ENCODE data around the gene IFNL2. TPM values are rescaled to one million over a fixed set of nuclear protein-coding genes. Genes with fewer than 3 reads are reported as not detected.

The IFNL2 gene
- total and polyA plus RNA-seq, 2 donors (not counting 1 experiment from before 2014, with no cell fraction given): not detected

GRCh38 chr19:39307046-39307821 lies 39.0 kb downstream of the IFNL2 start:
- Histone ChIP-seq H2AFZ (ENCODE audit: insufficient read depth, low read depth, low read length, poor library complexity, severe bottlenecking) (no peak overlapping the region), H3K27me3 (replicated peaks in 1 of 4; ENCODE audit: control extremely low read depth in 1 of 4, control insufficient read depth in 3 of 4, insufficient read depth in 4 of 4, low read length in 3 of 4) (no peaks in the 10 kb centered on the region), H3K36me3 (replicated peaks in 1 of 2; ENCODE audit: control extremely low read depth in 1 of 2, control insufficient read depth in 1 of 2, extremely low read depth in 1 of 2, insufficient read depth in 2 of 2, low read length in 1 of 2) (peaks cover 0 to 2% of the 10 kb centered on the region in 2 experiments), H3K4me2 (replicated peaks; ENCODE audit: low read depth, low read length, poor library complexity, severe bottlenecking) (no peak overlapping the region), H3K79me2 (ENCODE audit: control insufficient read depth, insufficient read depth, low read length) (no peaks in the 10 kb centered on the region), H3K4me1 (ENCODE audit: control insufficient read depth in 2 of 2, insufficient read depth in 2 of 2, low read length in 2 of 2) (no peaks in the 10 kb centered on the region), H3K9me3 (ENCODE audit: control extremely low read depth in 1 of 3, control insufficient read depth in 2 of 3, insufficient read depth in 1 of 3, low read length in 2 of 3) (peaks cover 0 to 4% (median 0%) of the 10 kb centered on the region in 3 donors), H4K20me1 (ENCODE audit: control insufficient read depth, insufficient read depth, low read length, poor library complexity, severe bottlenecking) (no peaks in the 10 kb centered on the region), H3K9ac (ENCODE audit: low read length) (no peak overlapping the region), H3K27ac (ENCODE audit: low read length in 2 of 2) (no peak overlapping the region), H3K4me3 (ENCODE audit: control extremely low read depth in 1 of 5, extremely low read depth in 1 of 5, insufficient read depth in 1 of 5, low read depth in 2 of 5, low read length in 4 of 5) (no peak overlapping the region)
- no peak for TF ChIP-seq EZH2 (IDR thresholded peaks at IDR 0.05; ENCODE audit: borderline replicate concordance, insufficient read depth, low read depth, low read length, poor library complexity, severe bottlenecking)
- TF ChIP-seq CTCF (IDR thresholded peaks at IDR 0.05): no peak
- H3K9me3 Mint-ChIP-seq (ENCODE audit: insufficient read depth): no peaks in the 10 kb centered on the region
- intact Hi-C loops (cut with micrococcal nuclease): no loop called here
- H3K4me3 Mint-ChIP-seq: no peak overlapping the region
- ATAC-seq (ENCODE audit: low read depth) (no peak), DNase-seq (no peak)
- no peaks in the 10 kb centered on the region for H3K4me1 Mint-ChIP-seq
- WGBS (ENCODE audit: insufficient coverage): 92% methylated on average over 57 of the region's 71 CpGs
- ChIA-PET CTCF (no interaction called here), POLR2A (interaction anchor here (0.8 kb wide), 1 partner anchor 207 kb away, joined by 4 read pairs; no protein-coding TSS in a partner anchor)
- no peak overlapping the region for H3K27ac Mint-ChIP-seq
- H3K27me3 Mint-ChIP-seq: peaks cover 15% of the 10 kb centered on the region

- no peak overlapping the region for H3K27ac ChIP-seq (ENCODE audit: low read length in 2 of 2)
- intact Hi-C loops (cut with micrococcal nuclease): no loop called here
- TF ChIP-seq EZH2 (IDR thresholded peaks at IDR 0.05; ENCODE audit: borderline replicate concordance, insufficient read depth, low read depth, low read length, poor library complexity, severe bottlenecking) (no peak), CTCF (IDR thresholded peaks at IDR 0.05) (no peak)
- H3K27me3 ChIP-seq (replicated peaks in 1 of 4; ENCODE audit: control extremely low read depth in 1 of 4, control insufficient read depth in 3 of 4, insufficient read depth in 4 of 4, low read length in 3 of 4): no peaks in the 10 kb centered on the region
- no peak overlapping the region for H3K9ac ChIP-seq (ENCODE audit: low read length)
- ATAC-seq (ENCODE audit: low read depth) (no peak), DNase-seq (no peak)
- Mint-ChIP-seq H3K27ac (no peak overlapping the region), H3K27me3 (peaks cover 15% of the 10 kb centered on the region), H3K4me1 (no peaks in the 10 kb centered on the region), H3K9me3 (ENCODE audit: insufficient read depth) (no peaks in the 10 kb centered on the region), H3K4me3 (no peak overlapping the region)
- no peak overlapping the region for H3K4me2 ChIP-seq (replicated peaks; ENCODE audit: low read depth, low read length, poor library complexity, severe bottlenecking)
- no peak overlapping the region for H3K4me3 ChIP-seq (ENCODE audit: control extremely low read depth in 1 of 5, extremely low read depth in 1 of 5, insufficient read depth in 1 of 5, low read depth in 2 of 5, low read length in 4 of 5)
- no peaks in the 10 kb centered on the region for H3K4me1 ChIP-seq (ENCODE audit: control insufficient read depth in 2 of 2, insufficient read depth in 2 of 2, low read length in 2 of 2)
- peaks cover 0 to 4% (median 0%) of the 10 kb centered on the region in 3 donors for H3K9me3 ChIP-seq (ENCODE audit: control extremely low read depth in 1 of 3, control insufficient read depth in 2 of 3, insufficient read depth in 1 of 3, low read length in 2 of 3)
- no peaks in the 10 kb centered on the region for H4K20me1 ChIP-seq (ENCODE audit: control insufficient read depth, insufficient read depth, low read length, poor library complexity, severe bottlenecking)
- H3K79me2 ChIP-seq (ENCODE audit: control insufficient read depth, insufficient read depth, low read length): no peaks in the 10 kb centered on the region
- ChIA-PET POLR2A (interaction anchor here (0.8 kb wide), 1 partner anchor 208 kb away, joined by 4 read pairs; no protein-coding TSS in a partner anchor), CTCF (no interaction called here)
- peaks cover 0 to 3% of the 10 kb centered on the region in 2 experiments for H3K36me3 ChIP-seq (replicated peaks in 1 of 2; ENCODE audit: control extremely low read depth in 1 of 2, control insufficient read depth in 1 of 2, extremely low read depth in 1 of 2, insufficient read depth in 2 of 2, low read length in 1 of 2)
- WGBS (ENCODE audit: insufficient coverage): 92% methylated on average over 82 of the region's 82 CpGs
- H2AFZ ChIP-seq (ENCODE audit: insufficient read depth, low read depth, low read length, poor library complexity, severe bottlenecking): no peak overlapping the region
Measured at GRCh38 chr19:39307822-39308530, 39.8 kb downstream of the IFNL2 start.

All from B cell (primary cell).